KOPT-K1 (cell line): ENCODE results near the gene AHRR.

Experiments used
- H3K27ac ChIP-seq: fragments of 200-600 bp; sonication (generic); 2 replicates; pipeline ENCODE4 v1.5.1; 2016; ENCODE audit warnings: antibody characterized with exemption, mild to moderate bottlenecking, low read depth, low read length; ENCODE audit not compliant: poor library complexity, severe bottlenecking
- H3K36me3 ChIP-seq: fragments of 200-600 bp; sonication (generic); 2 replicates; pipeline ENCODE4 v1.5.1; 2017; ENCODE audit warnings: antibody characterized with exemption, mild to moderate bottlenecking, low read length, moderate library complexity; ENCODE audit not compliant: insufficient read depth
- H3K9me3 ChIP-seq: fragments of 200-600 bp; sonication (generic); 2 replicates; pipeline ENCODE4 v1.5.1; 2017; ENCODE audit warnings: antibody characterized with exemption, low read length, mild to moderate bottlenecking; ENCODE audit not compliant: insufficient read depth, poor library complexity, severe bottlenecking

Gene AHRR

GRCh38 chr5:345404-346195 is 24.1 kb downstream of the AHRR start:
- no peak overlapping the region for H3K27ac ChIP-seq
- no peaks in the 10 kb centered on the region for H3K36me3 ChIP-seq
- no peaks in the 10 kb centered on the region for H3K9me3 ChIP-seq

- no peak overlapping the region for H3K27ac ChIP-seq
- no peaks in the 10 kb centered on the region for H3K9me3 ChIP-seq
- no peaks in the 10 kb centered on the region for H3K36me3 ChIP-seq
Observed at GRCh38 chr5:346229-346935, 24.9 kb downstream of the AHRR start.

- Histone ChIP-seq H3K27ac (no peak overlapping the region), H3K9me3 (no peaks in the 10 kb centered on the region), H3K36me3 (no peaks in the 10 kb centered on the region)
Observed at GRCh38 chr5:347712-348284, 26.3 kb downstream of the AHRR start.

GRCh38 chr5:348726-349125 is 27.2 kb downstream of the AHRR start:
- Histone ChIP-seq H3K27ac (no peak overlapping the region), H3K36me3 (no peaks in the 10 kb centered on the region), H3K9me3 (no peaks in the 10 kb centered on the region)

DNA sequence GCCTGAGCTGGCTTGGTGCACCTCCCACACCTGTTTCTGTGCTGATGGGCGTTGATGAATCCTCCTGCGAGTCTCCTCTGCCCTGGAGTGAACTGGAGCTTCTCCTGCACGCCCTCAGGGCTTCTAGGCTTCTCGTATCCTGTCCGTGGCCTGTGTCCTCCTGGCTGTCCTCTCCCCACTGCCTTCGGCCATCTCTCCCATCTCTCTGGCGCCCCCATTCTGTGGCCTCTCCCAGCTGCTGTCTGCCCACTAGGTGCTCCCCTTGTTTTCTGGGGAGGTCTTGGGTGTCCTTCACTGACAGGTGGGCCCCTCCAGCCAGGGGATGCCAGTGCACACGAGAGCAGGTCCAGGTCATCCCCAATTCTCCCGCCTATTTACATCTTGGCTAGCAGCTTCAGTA is 28.8 kb downstream of the AHRR start:
- Histone ChIP-seq H3K9me3 (no peaks in the 10 kb centered on the region), H3K36me3 (no peaks in the 10 kb centered on the region), H3K27ac (no peak overlapping the region)

DNA sequence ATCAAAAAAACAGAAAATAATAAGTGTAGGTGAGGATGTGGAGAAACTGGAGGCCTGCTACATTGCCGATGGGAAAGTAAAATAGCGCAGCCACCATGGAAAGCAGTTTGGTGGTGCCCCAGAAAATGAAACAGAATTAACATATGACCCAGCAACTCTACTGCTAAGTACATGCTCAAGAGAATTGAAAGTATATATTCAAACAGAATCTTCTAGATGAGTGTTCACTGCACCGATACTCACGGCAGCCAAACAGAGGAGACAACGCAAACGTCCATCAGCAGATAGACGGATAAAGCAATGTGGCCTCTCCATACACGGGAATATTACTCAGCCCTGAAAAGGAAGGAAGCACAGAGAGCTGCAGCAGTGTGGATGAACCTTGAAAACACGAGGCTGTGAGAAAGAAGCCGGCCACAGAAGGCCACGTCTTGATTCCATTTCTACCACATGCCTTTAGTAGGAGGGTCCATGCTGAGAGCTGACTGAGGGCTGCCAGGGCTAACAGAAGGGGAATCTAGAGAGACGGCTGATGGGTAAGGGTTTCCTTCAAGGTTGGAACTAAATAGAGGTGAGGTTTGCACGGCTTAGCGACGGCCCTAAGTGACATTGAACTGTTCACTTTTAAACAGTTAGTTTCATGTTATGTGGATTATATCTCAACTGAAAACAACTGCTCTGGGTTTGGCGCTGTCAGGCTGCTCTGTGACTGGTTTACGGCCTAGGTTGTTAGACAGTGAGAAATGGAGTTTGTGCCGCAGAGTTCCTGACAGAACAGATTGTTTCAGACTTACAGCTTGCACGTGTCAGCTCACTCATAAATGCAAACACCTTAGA is 29.8 kb downstream of the AHRR start:
- Histone ChIP-seq H3K36me3 (no peaks in the 10 kb centered on the region), H3K27ac (no peak overlapping the region), H3K9me3 (no peaks in the 10 kb centered on the region)

- no peaks in the 10 kb centered on the region for H3K36me3 ChIP-seq
- H3K9me3 ChIP-seq, result no peaks in the 10 kb centered on the region
- H3K27ac ChIP-seq, result no peak overlapping the region
Observed at GRCh38 chr5:351921-352245, 30.4 kb downstream of the AHRR start.

GRCh38 chr5:352639-353611 is 31.4 kb downstream of the AHRR start:
- Histone ChIP-seq H3K36me3 (no peaks in the 10 kb centered on the region), H3K9me3 (no peaks in the 10 kb centered on the region), H3K27ac (no peak overlapping the region)

- no peaks in the 10 kb centered on the region for H3K9me3 ChIP-seq
- no peak overlapping the region for H3K27ac ChIP-seq
- H3K36me3 ChIP-seq, result no peaks in the 10 kb centered on the region
Observed at GRCh38 chr5:353612-354580, 32.4 kb downstream of the AHRR start.

DNA sequence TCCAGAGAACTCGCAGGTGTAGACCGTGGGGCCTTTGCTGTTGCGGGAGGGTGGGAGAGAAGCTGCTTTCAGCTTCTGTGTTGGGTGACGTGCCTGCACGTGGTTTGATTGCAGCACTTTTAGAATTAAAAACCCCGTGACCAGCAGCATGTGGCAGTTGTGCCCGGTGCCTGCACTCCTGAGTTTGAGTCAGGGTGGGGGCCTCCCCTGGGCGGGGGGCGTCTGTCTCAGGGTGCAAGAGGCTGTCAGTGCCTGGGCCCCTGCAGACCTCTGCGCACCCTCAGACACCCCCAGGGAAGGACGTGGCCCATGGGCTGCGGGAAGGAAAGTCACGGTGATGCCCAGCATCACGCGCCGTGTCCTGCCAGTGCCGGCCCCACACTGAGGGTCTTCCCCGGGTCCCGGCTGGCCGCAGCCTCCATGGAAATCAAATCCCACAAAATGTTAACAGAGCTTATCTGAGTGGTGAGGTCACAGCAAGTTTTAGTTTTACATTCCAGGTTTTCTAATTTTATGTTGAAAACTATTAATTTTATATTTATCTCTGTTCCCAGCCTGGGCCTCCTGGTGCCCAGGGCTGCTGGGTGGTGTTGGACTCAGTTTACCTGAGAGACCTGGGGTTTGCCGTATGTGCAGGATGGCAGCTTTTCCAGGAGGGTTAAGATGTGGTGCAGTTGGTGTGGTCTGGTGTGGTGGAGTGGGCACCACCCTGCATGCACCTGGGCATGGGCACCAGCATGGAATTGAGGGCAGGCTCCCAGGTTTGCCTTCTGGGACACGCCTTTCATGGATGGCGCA is 33.3 kb downstream of the AHRR start:
- Histone ChIP-seq H3K36me3 (no peaks in the 10 kb centered on the region), H3K27ac (no peak overlapping the region), H3K9me3 (no peaks in the 10 kb centered on the region)

GRCh38 chr5:355379-355935 is 33.9 kb downstream of the AHRR start:
- no peak overlapping the region for H3K27ac ChIP-seq
- no peaks in the 10 kb centered on the region for H3K36me3 ChIP-seq
- H3K9me3 ChIP-seq, result no peaks in the 10 kb centered on the region

- Histone ChIP-seq H3K36me3 (no peaks in the 10 kb centered on the region), H3K27ac (no peak overlapping the region), H3K9me3 (no peaks in the 10 kb centered on the region)
Observed at GRCh38 chr5:355958-356357, 34.4 kb downstream of the AHRR start.
